ENCODE data around the gene ENPP6.

The ENPP6 gene

GRCh38 chr4:184114431-184114830 is 103.2 kb downstream of the ENPP6 start:
- no peaks in the 10 kb centered on the region for H3K79me2 ChIP-seq (ENCODE audit: insufficient read depth, low read length)
- H4K20me1 ChIP-seq (ENCODE audit: low read depth, low read length): no peaks in the 10 kb centered on the region
- no peaks in the 10 kb centered on the region for H3K36me3 ChIP-seq (ENCODE audit: low read length)
- no peaks in the 10 kb centered on the region for H3K9me2 ChIP-seq (replicated peaks; ENCODE audit: insufficient read depth, low read length)
- no peaks in the 10 kb centered on the region for H3K9me3 ChIP-seq (ENCODE audit: insufficient read depth, low read length)
- TF ChIP-seq EZH2phosphoT487 (conservative IDR thresholded peaks at IDR 0.05; ENCODE audit: low read length) (no peak), CTCF (IDR thresholded peaks at IDR 0.05; ENCODE audit: insufficient read depth, low read length, poor library complexity, severe bottlenecking) (no peak)
- H3K4me3 ChIP-seq (ENCODE audit: insufficient read depth, low read length, poor library complexity, severe bottlenecking): no peak overlapping the region
- H3K4me2 ChIP-seq (ENCODE audit: low read depth, low read length, poor library complexity, severe bottlenecking): no peak overlapping the region
- no peaks in the 10 kb centered on the region for H3K27me3 ChIP-seq (ENCODE audit: low read length)
- no peak overlapping the region for H3K27ac ChIP-seq (ENCODE audit: low read depth, low read length)
- no peak overlapping the region for H3K9ac ChIP-seq (ENCODE audit: low read length)
- H2AFZ ChIP-seq (ENCODE audit: low read depth, low read length, severe bottlenecking): no peak overlapping the region
- H3F3A ChIP-seq (ENCODE audit: insufficient read depth): no peaks in the 10 kb centered on the region

GRCh38 chr4:184112006-184112550 is 105.6 kb downstream of the ENPP6 start:
- H3K4me2 ChIP-seq (ENCODE audit: low read depth, low read length, poor library complexity, severe bottlenecking): no peak overlapping the region
- no peaks in the 10 kb centered on the region for H4K20me1 ChIP-seq (ENCODE audit: low read depth, low read length)
- no peak overlapping the region for H3K9ac ChIP-seq (ENCODE audit: low read length)
- no peak overlapping the region for H3K4me3 ChIP-seq (ENCODE audit: insufficient read depth, low read length, poor library complexity, severe bottlenecking)
- no peak overlapping the region for H3K27ac ChIP-seq (ENCODE audit: low read depth, low read length)
- no peaks in the 10 kb centered on the region for H3F3A ChIP-seq (ENCODE audit: insufficient read depth)
- H3K9me2 ChIP-seq (replicated peaks; ENCODE audit: insufficient read depth, low read length): no peaks in the 10 kb centered on the region
- TF ChIP-seq EZH2phosphoT487 (conservative IDR thresholded peaks at IDR 0.05; ENCODE audit: low read length): no peak
- TF ChIP-seq CTCF (IDR thresholded peaks at IDR 0.05; ENCODE audit: insufficient read depth, low read length, poor library complexity, severe bottlenecking): no peak
- no peaks in the 10 kb centered on the region for H3K79me2 ChIP-seq (ENCODE audit: insufficient read depth, low read length)
- no peaks in the 10 kb centered on the region for H3K36me3 ChIP-seq (ENCODE audit: low read length)
- no peaks in the 10 kb centered on the region for H3K9me3 ChIP-seq (ENCODE audit: insufficient read depth, low read length)
- H3K27me3 ChIP-seq (ENCODE audit: low read length): no peaks in the 10 kb centered on the region
- no peak overlapping the region for H2AFZ ChIP-seq (ENCODE audit: low read depth, low read length, severe bottlenecking)

- Histone ChIP-seq H3K9me3 (ENCODE audit: insufficient read depth, low read length) (no peaks in the 10 kb centered on the region), H3K27me3 (ENCODE audit: low read length) (no peaks in the 10 kb centered on the region), H3K4me3 (ENCODE audit: insufficient read depth, low read length, poor library complexity, severe bottlenecking) (no peak overlapping the region), H3F3A (ENCODE audit: insufficient read depth) (no peaks in the 10 kb centered on the region), H3K27ac (ENCODE audit: low read depth, low read length) (no peak overlapping the region), H2AFZ (ENCODE audit: low read depth, low read length, severe bottlenecking) (no peak overlapping the region), H3K36me3 (ENCODE audit: low read length) (no peaks in the 10 kb centered on the region), H4K20me1 (ENCODE audit: low read depth, low read length) (no peaks in the 10 kb centered on the region), H3K79me2 (ENCODE audit: insufficient read depth, low read length) (no peaks in the 10 kb centered on the region), H3K9ac (ENCODE audit: low read length) (no peak overlapping the region), H3K9me2 (replicated peaks; ENCODE audit: insufficient read depth, low read length) (no peaks in the 10 kb centered on the region), H3K4me2 (ENCODE audit: low read depth, low read length, poor library complexity, severe bottlenecking) (no peak overlapping the region)
- TF ChIP-seq EZH2phosphoT487 (conservative IDR thresholded peaks at IDR 0.05; ENCODE audit: low read length): no peak
- no peak for TF ChIP-seq CTCF (IDR thresholded peaks at IDR 0.05; ENCODE audit: insufficient read depth, low read length, poor library complexity, severe bottlenecking)
Observed at GRCh38 chr4:184111233-184111832, 106.3 kb downstream of the ENPP6 start.
